H9 (cell line): Measurements from ENCODE around the gene CAV3. TPM values are rescaled to one million over a fixed set of nuclear protein-coding genes. Genes with fewer than 3 reads are reported as not detected.

Source experiments
- DNase-seq: peaks from one replicate; pipeline ENCODE4 v3.0.0-alpha.2; 2017
- H2AFZ ChIP-seq: one replicate; pipeline ENCODE4 v1.6.1; 2013; ENCODE audit warnings: mild to moderate bottlenecking, low read length, control low read depth, moderate library complexity
- H2AK5ac ChIP-seq: 2 replicates; pipeline ENCODE4 v1.6.1; 2013; ENCODE audit warnings: low read length, control low read depth, mixed read lengths; ENCODE audit not compliant: insufficient read length
- H2BK120ac ChIP-seq: one replicate; pipeline ENCODE4 v1.6.1; 2013; ENCODE audit warnings: low read depth, mild to moderate bottlenecking, low read length, control low read depth, inconsistent platforms; ENCODE audit not compliant: poor library complexity, severe bottlenecking
- H2BK12ac ChIP-seq: 2 replicates; pipeline ENCODE4 v1.6.1; 2013; ENCODE audit warnings: low read length, control low read depth, mixed read lengths, low read depth; ENCODE audit not compliant: insufficient read length
- H2BK15ac ChIP-seq: 2 replicates; pipeline ENCODE4 v1.6.1; 2013; ENCODE audit warnings: low read depth, low read length, control low read depth
- H2BK20ac ChIP-seq: one replicate; pipeline ENCODE4 v1.6.1; 2013; ENCODE audit warnings: low read depth, mild to moderate bottlenecking, low read length, control low read depth, inconsistent platforms; ENCODE audit not compliant: poor library complexity, severe bottlenecking
- H2BK5ac ChIP-seq: 2 replicates; pipeline ENCODE4 v1.6.1; 2013; ENCODE audit warnings: low read length, control low read depth, mixed read lengths; ENCODE audit not compliant: insufficient read length
- H3K14ac ChIP-seq: 2 replicates; pipeline ENCODE4 v1.6.1; 2013; ENCODE audit warnings: low read length, control low read depth; ENCODE audit not compliant: insufficient read depth
- H3K18ac ChIP-seq: 2 replicates; pipeline ENCODE4 v1.6.1; 2013; ENCODE audit warnings: low read depth, mild to moderate bottlenecking, mixed read lengths, low read length, control low read depth; ENCODE audit not compliant: insufficient read length
- H3K23ac ChIP-seq: 2 replicates; pipeline ENCODE4 v1.6.1; 2013; ENCODE audit warnings: low read length, control low read depth, mixed read lengths, low read depth; ENCODE audit not compliant: insufficient read length
- H3K23me2 ChIP-seq: 2 replicates; pipeline ENCODE4 v1.6.1; 2013; ENCODE audit warnings: low read depth, mild to moderate bottlenecking, mixed read lengths, low read length, control low read depth; ENCODE audit not compliant: insufficient read length, poor library complexity, severe bottlenecking
- H3K27ac ChIP-seq: 2 replicates; pipeline ENCODE4 v1.5.1; 2013; ENCODE audit warnings: low read length, control low read depth, mixed read lengths, low read depth; ENCODE audit not compliant: insufficient read length
- H3K27me3 ChIP-seq: 2 replicates; pipeline ENCODE4 v1.6.1; 2013; ENCODE audit warnings: low read length, control low read depth, inconsistent platforms; ENCODE audit not compliant: insufficient read depth
- H3K4ac ChIP-seq: 2 replicates; pipeline ENCODE4 v1.6.1; 2013; ENCODE audit warnings: low read depth, mild to moderate bottlenecking, control low read depth, inconsistent platforms, low read length, moderate library complexity
- H3K4me1 ChIP-seq: 2 replicates; pipeline ENCODE4 v1.6.1; 2013; ENCODE audit warnings: low read length, control low read depth, inconsistent platforms; ENCODE audit not compliant: insufficient read depth
- H3K4me2 ChIP-seq: 2 replicates; pipeline ENCODE4 v1.6.1; 2013; ENCODE audit warnings: low read length, control low read depth, mixed read lengths; ENCODE audit not compliant: insufficient read length, insufficient read depth
- H3K56ac ChIP-seq: 2 replicates; pipeline ENCODE4 v1.6.1; 2013; ENCODE audit warnings: low read depth, mild to moderate bottlenecking, mixed read lengths, low read length, control low read depth; ENCODE audit not compliant: insufficient read length
- H3K79me1 ChIP-seq: 2 replicates; pipeline ENCODE4 v1.6.1; 2013; ENCODE audit warnings: low read depth, mild to moderate bottlenecking, moderate library complexity, low read length, control low read depth, inconsistent platforms; ENCODE audit not compliant: insufficient read depth, poor library complexity, severe bottlenecking
- H3K79me2 ChIP-seq: 2 replicates; pipeline ENCODE4 v1.6.1; 2013; ENCODE audit warnings: low read length, control low read depth, inconsistent platforms; ENCODE audit not compliant: insufficient read depth
- H3K9ac ChIP-seq: 2 replicates; pipeline ENCODE4 v1.6.1; 2013; ENCODE audit warnings: low read length, control low read depth, mixed read lengths; ENCODE audit not compliant: insufficient read length; ENCODE audit errors: extremely low read depth
- H3K9me3 ChIP-seq: one replicate; pipeline ENCODE4 v1.6.1; 2013; ENCODE audit warnings: low read depth, low read length, inconsistent platforms; ENCODE audit not compliant: control insufficient read depth
- H3T11ph ChIP-seq: one replicate; pipeline ENCODE4 v1.6.1; 2013; ENCODE audit warnings: mild to moderate bottlenecking, low read length, control low read depth, inconsistent platforms
- H4K20me1 ChIP-seq: one replicate; pipeline ENCODE4 v1.6.1; 2013; ENCODE audit not compliant: control insufficient read depth, insufficient read length, insufficient read depth
- H4K5ac ChIP-seq: 2 replicates; pipeline ENCODE4 v1.6.1; 2013; ENCODE audit warnings: low read depth, mild to moderate bottlenecking, mixed read lengths, low read length, control low read depth; ENCODE audit not compliant: insufficient read length
- H4K8ac ChIP-seq: replicated peaks from 2 replicates; pipeline ENCODE4 v1.6.1; 2013; ENCODE audit warnings: low read length, control low read depth, mixed read lengths, low read depth; ENCODE audit not compliant: insufficient read length
- H4K91ac ChIP-seq: 2 replicates; pipeline ENCODE4 v1.6.1; 2013; ENCODE audit warnings: low read depth, mild to moderate bottlenecking, moderate library complexity, mixed read lengths, low read length, control low read depth; ENCODE audit not compliant: insufficient read length
- H3K27ac Mint-ChIP-seq, 3 experiments: 2 replicates in 2 of 3; 3 replicates in 1 of 3; pipeline ENCODE4 v1.8.0; 2020 to 2021; ENCODE audit warnings: mixed read lengths in 3 of 3, mild to moderate bottlenecking in 1 of 3, moderate library complexity in 1 of 3
- H3K27me3 Mint-ChIP-seq: 2 replicates; pipeline ENCODE4 v1.8.0; 2021; ENCODE audit warnings: low read depth, mild to moderate bottlenecking, moderate library complexity, mixed read lengths
- H3K36me3 Mint-ChIP-seq, 3 experiments: 2 replicates in 2 of 3; 3 replicates in 1 of 3; pipeline ENCODE4 v1.8.0; 2020 to 2021; ENCODE audit warnings: low read depth in 3 of 3, mixed read lengths in 3 of 3; ENCODE audit not compliant: insufficient read depth in 1 of 3
- H3K4me1 Mint-ChIP-seq, 2 experiments: 2 replicates each; pipeline ENCODE4 v1.8.0; 2020; ENCODE audit warnings: mixed read lengths in 2 of 2
- H3K4me3 Mint-ChIP-seq, 2 experiments: 2 replicates in 1 of 2; 3 replicates in 1 of 2; pipeline ENCODE4 v1.8.0; 2020 to 2021; ENCODE audit warnings: mild to moderate bottlenecking in 2 of 2, mixed read lengths in 2 of 2, moderate library complexity in 1 of 2
- H3K9me3 Mint-ChIP-seq, 2 experiments: 2 replicates in 1 of 2; 3 replicates in 1 of 2; pipeline ENCODE4 v1.8.0; 2020; ENCODE audit warnings: mild to moderate bottlenecking in 2 of 2, mixed read lengths in 2 of 2, moderate library complexity in 1 of 2
- WGBS: extraction: QIAGEN DNeasy Blood & Tissue Kit; methylation state at CpG from one replicate; pipeline ENCODE4 v1.1.7; 2013; ENCODE audit warnings: missing lambda C conversion rate, low lambda C conversion rate, mixed read lengths; ENCODE audit not compliant: insufficient read length; ENCODE audit errors: extremely low coverage; 5-methylcytosine and 5-hydroxymethylcytosine counted together
- total RNA-seq: library from RNA; stranded (reverse); gene quantifications from 2 replicates; pipeline ENCODE4 v1.2.1, GENCODE V29; 2021
- TF ChIP-seq, protein P1 (sequence below): fragments of 200-600 bp; sonication (generic); conservative IDR thresholded peaks from 3 replicates; pipeline ENCODE4 v1.8.0; 2021; ENCODE audit warnings: antibody characterized with exemption, mild to moderate bottlenecking

Gene CAV3
- total RNA-seq, 1 experiment from 2014 or later, result not detected

DNA sequence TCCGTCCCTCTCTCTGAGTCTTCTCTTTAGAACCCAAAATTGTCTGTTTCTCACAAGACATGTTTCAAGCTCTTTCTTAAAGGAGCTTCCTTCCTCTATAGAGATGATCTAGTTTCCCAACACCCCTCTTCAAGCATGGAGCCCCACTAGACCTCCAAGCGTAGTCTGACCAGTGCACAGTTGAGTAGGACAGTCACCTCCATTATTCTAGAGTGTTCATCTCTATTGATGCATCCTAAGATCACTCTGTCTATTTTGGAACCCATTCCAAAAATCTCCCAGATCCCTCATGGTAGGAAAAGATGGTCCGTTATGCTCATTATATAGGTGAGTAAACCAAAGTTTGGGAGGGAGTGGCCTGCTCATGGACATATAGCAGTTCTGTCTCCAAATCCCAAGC is 4.1 kb upstream of the CAV3 start:
- H3K27me3 Mint-ChIP-seq, result peaks cover 88% of the 10 kb centered on the region
- no peaks in the 10 kb centered on the region for H3K79me2 ChIP-seq
- H4K5ac ChIP-seq, result no peak overlapping the region
- H2AFZ ChIP-seq, result no peak overlapping the region
- H3K27ac ChIP-seq, result no peak overlapping the region
- no CpG with 5 or more reads among the region's 3 CpGs for WGBS
- H3K14ac ChIP-seq, result no peak overlapping the region
- H4K20me1 ChIP-seq, result no peaks in the 10 kb centered on the region
- H2BK120ac ChIP-seq, result no peak overlapping the region
- no peak overlapping the region for H3K4me3 Mint-ChIP-seq
- H3K27ac Mint-ChIP-seq, result no peak overlapping the region
- H3K9me3 Mint-ChIP-seq, result no peaks in the 10 kb centered on the region; a peak in 2 of 5 replicates
- H3K4me1 ChIP-seq, result no peaks in the 10 kb centered on the region
- no peaks in the 10 kb centered on the region for H3K27me3 ChIP-seq
- no peak overlapping the region for H3K9ac ChIP-seq
- H3K23ac ChIP-seq, result no peak overlapping the region
- H3K18ac ChIP-seq, result no peak overlapping the region
- H3K56ac ChIP-seq, result no peak overlapping the region
- H2BK5ac ChIP-seq, result no peak overlapping the region
- DNase-seq, result no peak
- no peak overlapping the region for H3T11ph ChIP-seq
- no peak overlapping the region for H3K4ac ChIP-seq
- no peak overlapping the region for H2BK12ac ChIP-seq
- no peak overlapping the region for H4K91ac ChIP-seq
- TF ChIP-seq, protein P1, sequence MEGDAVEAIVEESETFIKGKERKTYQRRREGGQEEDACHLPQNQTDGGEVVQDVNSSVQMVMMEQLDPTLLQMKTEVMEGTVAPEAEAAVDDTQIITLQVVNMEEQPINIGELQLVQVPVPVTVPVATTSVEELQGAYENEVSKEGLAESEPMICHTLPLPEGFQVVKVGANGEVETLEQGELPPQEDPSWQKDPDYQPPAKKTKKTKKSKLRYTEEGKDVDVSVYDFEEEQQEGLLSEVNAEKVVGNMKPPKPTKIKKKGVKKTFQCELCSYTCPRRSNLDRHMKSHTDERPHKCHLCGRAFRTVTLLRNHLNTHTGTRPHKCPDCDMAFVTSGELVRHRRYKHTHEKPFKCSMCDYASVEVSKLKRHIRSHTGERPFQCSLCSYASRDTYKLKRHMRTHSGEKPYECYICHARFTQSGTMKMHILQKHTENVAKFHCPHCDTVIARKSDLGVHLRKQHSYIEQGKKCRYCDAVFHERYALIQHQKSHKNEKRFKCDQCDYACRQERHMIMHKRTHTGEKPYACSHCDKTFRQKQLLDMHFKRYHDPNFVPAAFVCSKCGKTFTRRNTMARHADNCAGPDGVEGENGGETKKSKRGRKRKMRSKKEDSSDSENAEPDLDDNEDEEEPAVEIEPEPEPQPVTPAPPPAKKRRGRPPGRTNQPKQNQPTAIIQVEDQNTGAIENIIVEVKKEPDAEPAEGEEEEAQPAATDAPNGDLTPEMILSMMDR, result no peak
- no peak overlapping the region for H2BK20ac ChIP-seq
- H3K9me3 ChIP-seq, result no peaks in the 10 kb centered on the region
- no peak overlapping the region for H4K8ac ChIP-seq
- H3K36me3 Mint-ChIP-seq, result no peaks in the 10 kb centered on the region
- no peaks in the 10 kb centered on the region for H3K23me2 ChIP-seq
- H2BK15ac ChIP-seq, result no peak overlapping the region
- no peak overlapping the region for H3K4me2 ChIP-seq
- H2AK5ac ChIP-seq, result no peak overlapping the region
- H3K4me1 Mint-ChIP-seq, result peaks cover 14 to 15% of the 10 kb centered on the region in 2 experiments
- no peaks in the 10 kb centered on the region for H3K79me1 ChIP-seq
